GM19035 (cell line): ENCODE measurements around the gene UTS2.

ENCODE experiments used
- ATAC-seq: cut with Tn5 transposase; IDR thresholded peaks from one replicate; pipeline ENCODE4 v1.9.1; 2021; ENCODE audit not compliant: unreplicated experiment

UTS2 gene

GRCh38 chr1:7813677-7814373 is 39.0 kb downstream of the UTS2 start:
- no peak for ATAC-seq

DNA sequence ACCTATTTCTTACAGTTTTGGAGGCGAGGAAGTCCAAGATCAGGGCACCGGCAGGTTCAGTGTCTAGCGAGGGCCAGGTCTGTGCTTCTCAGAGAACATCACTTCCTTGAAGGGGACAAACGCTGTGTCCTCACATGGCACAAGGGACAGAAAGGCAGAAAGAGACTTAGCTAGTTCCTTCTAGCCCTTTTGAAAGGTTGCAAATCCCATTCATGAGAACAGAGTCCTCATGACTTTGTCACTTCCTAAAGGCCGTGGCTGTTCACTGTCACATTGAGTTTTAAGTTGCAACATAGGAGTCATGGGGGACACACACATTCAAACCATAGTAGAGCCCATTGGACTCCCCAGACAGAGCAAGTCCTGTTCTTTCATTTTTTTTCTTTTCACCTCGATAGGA is 41.4 kb downstream of the UTS2 start:
- no peak for ATAC-seq

GRCh38 chr1:7810395-7810794 is 42.5 kb downstream of the UTS2 start:
- no peak for ATAC-seq

- no peak for ATAC-seq
Observed at GRCh38 chr1:7809742-7810141, 43.1 kb downstream of the UTS2 start.

DNA sequence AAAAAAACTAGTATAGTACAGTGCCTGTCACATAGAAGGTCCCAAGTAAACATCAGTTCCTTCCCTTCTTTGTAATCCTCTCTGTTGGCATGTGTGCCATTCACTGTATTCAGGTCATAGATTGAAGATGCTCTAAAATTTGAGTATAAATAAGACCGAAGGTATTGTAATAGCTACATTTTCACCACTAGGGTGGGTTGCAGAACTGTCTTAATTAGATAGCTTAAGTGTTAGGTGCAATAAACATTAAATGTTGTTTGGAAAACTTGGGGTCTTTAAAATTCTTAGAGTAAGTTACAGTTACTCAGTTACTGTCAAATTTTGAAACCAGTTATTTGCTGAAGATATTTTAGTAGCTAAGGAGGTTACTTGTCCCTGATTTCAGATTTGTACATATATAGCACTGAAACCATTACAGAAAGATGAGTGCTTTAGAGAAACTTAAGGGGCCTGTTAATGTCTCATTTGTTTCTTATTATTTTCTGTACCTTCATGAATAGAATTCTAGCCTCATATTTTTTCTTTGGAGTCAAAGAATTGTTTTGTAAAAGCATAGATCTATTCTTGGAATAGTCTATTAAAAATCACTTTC is 44.5 kb downstream of the UTS2 start:
- ATAC-seq = no peak

GRCh38 chr1:7805460-7805859 is 47.4 kb downstream of the UTS2 start:
- no peak for ATAC-seq
